ENCODE results near the gene FYB1.

DNA sequence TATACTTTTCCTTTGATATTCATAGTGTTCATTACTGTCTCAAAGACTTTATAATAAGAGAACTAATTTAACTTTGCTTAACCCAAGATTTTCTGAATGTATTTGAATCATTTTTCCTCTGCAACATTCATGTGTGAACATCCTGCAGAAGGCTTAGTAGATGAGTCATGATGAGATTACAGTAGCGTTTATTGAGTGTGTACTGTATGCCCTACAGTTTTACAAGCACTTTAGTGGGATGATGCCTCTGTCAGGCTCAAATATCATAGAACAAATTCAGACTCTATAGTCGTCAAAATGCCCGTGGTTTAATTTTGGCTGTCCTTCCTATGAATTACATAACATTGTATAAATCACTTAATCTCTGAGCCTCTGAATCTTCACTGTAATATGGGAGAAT is 41.2 kb downstream of the FYB1 start:
- no peak for TF ChIP-seq CTCF (IDR thresholded peaks at IDR 0.05)
- no peak for TF ChIP-seq POLR2A (IDR thresholded peaks at IDR 0.05)
- TF ChIP-seq EP300 (IDR thresholded peaks at IDR 0.05), result no peak
